ENCODE results near the gene CNTN2.

Gene CNTN2

DNA sequence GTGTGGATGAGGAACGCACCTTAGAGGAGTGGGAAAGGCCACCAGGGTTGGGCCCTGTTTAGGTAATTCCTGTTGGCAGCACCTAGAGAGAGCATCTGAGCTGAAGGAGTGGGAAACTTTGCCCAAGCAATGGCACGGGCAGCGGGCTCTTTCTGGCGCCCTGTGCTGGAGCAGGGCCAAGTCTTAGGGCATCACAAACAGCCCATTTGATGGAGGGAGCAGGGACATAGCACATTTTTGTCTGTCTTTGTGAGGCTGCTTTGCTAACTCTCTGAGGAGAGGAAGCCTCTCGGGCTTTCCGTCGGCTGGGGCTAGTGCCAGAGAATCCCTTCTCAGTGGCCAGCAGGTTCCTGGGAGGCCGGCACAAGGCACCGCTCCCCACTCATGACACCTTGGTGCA, 22.5 kb upstream of the CNTN2 start:
- DNase-seq = no peak

GRCh38 chr1:205024679-205025078, 18.3 kb upstream of the CNTN2 start:
- no peak for DNase-seq

- DNase-seq = peak; percentile 7
Observed at GRCh38 chr1:205025239-205025638, 17.8 kb upstream of the CNTN2 start.

GRCh38 chr1:205026181-205026580, 16.8 kb upstream of the CNTN2 start:
- peak; percentile 80 for DNase-seq

GRCh38 chr1:205028390-205028789, 14.6 kb upstream of the CNTN2 start:
- no peak for DNase-seq

DNA sequence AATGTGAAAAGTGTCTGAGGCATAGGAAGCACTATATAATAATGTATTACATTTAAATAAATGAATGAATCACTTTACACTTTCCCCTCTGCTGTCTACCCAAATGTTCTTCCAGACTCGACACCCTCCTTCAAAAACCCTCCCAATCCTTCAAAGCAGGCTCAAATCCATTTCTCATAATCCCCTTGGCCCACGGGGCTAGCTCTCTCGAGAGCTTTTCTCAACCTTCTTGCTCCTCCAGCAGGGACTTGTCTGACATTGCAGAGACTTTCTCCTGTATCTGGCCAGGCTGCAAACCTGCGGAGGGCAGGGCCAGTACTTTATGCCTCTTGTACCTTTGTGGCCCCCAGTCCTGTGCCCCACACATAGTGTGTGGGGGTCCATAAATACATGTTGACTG, 14.1 kb upstream of the CNTN2 start:
- peak; percentile 37 for DNase-seq

DNA sequence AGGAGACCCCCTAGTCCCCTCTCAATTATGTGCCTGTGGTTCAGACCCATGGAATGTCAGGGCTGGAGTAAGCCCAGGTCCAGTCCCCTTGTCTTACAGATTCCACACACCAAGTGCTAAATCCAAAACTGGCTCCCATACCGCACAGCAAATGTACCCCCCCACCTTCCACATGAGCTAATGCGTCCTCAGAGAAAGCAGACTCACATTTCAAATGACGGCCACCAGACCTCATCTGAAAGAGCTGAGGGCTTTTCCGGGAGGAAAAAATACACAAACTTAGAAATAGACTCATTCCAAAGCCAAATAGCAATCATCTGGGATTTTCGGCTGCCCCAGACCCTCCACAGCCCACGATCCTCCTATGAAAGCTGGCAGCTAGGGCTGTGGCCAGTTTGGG, 12.8 kb upstream of the CNTN2 start:
- peak; percentile 71 for DNase-seq

DNA sequence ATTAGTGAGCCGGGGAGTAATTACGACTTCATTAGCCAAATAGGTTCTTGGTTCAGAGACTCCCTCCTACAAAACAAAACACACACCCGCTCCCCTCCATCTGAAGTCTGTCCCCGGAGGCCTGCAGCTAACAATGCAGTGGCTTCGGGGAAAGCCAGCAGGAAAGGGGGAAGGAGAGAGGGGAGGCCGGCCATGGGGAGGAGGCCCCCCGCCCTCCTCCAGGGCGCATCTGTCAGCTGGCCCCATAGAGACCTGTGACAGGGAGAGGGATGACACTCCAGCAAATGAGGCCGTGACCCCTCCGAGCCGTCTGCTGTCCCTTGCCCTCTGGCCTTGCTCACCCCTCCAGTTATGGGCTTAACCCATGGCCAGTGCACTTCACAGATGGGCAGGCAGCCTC, 12.1 kb upstream of the CNTN2 start:
- DNase-seq = peak; percentile 87

DNA sequence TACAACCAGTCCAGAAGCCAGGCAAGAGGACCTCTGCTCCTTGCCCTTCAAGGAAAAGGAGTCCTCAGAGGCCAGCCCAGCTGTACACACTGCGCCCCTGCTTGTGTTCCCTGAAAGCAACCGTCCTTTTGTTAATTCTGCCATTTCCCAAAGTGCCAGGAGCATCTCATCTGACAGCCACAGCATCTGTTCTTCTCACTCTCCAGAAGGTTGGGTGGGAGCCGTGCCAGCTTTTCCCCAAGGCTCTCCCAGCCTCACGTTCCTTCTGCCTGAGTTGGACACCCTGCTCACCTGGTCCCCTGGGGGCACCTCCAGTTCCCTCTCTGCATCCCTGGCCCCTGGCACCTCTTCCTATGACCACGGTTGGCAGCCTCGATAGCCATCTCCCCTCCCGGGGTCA, 10.5 kb upstream of the CNTN2 start:
- peak; percentile 19 for DNase-seq

- no peak for DNase-seq
Observed at GRCh38 chr1:205037539-205037938, 5.5 kb upstream of the CNTN2 start.

GRCh38 chr1:205038132-205038786, 4.8 kb upstream of the CNTN2 start:
- DNase-seq = no peak

DNA sequence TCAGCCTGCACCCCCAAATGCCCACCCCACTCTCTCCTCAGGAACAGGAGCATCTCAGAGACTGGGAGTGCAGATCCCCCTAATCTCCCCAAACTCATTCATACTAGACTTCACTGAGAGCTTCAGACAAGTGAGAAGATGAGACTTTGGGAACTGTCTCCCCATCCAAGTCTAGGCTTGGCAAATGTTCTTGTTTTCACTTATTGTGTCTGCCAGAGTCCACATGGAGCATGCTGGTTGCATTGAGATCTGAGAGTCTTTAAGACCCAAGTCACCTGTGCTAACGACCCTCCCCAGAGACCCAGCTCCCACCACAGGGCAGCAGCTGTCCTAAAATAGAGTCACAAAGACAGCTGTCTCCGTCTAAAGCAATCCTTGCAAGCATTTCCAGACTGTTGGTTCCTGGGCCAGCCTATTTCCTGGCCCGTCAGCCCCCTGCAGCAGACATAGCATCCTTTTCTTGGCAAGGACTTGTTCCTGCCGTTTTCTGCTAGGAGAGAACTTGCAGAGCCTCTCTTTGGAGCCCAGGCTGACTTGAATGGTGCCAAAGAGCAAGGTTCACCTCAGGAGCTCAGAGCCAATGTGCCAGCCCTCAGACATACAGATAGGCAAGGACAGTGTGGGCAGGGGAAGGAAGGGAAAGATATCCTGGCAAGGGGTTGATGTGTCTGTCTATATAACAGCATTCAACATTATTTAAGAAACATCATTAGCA, 1.9 kb upstream of the CNTN2 start:
- no peak for DNase-seq

DNA sequence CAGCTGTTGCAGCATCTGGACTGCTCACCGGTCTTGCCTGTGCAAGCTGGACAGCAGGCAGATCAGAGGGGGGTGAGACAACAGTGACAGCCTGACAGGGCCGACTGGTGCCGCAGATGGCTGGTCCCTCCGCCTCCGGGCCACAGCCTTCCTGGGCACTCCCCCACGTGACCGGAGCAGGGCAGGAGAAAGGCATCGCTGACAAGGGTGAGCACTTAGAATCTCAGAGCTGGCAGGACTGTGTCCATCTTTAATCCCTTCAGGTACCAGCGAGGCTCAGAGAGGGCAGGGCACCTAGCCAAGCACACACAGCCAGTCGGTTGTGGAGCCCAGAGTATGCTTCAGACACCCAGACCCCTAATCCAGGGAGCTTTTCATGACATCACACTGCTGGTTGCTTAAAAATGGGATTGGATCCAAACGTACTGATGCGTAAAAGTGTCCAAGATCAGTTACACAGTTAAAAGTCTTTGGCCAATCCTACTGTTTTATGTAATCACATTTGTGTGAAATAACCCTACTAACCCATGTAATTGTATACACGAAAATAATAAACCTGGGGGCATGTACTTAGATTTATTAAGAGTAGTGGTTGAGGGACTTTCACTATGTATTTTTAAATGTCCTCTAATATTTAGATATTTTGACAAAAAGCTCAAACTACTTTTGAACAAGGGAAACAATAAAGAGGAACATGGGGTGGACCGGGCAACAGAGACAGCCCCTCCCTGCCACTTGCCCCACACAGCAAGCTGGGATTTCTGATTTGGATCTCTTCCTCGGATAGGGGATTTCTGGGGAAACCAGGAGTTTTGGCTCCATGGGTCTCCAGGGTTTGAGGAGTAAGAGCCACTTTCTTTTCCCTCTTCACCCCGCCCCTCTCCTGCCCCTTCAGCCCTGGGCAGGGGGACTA, 758 bp upstream of the CNTN2 start:
- peak; percentile 64 for DNase-seq

DNA sequence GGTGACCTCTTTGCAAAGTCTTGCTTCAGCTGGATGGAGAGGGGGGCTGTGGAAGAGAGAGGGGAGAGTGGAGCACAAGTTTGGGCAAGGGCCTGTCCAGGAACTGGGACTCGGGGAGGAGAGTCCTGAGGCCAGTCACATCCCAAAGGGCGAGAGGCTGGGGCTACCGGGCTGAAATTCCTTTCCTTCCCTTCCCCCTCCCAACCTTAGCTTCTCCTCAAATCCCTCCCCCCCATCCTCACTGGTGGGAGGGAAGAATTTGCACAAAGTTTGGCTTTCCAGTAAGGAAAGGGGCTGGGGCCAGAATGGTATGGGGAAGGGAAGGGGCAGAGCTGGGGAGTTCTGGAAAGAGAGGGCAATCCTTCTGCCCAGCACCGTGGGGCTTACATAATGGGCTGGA, 854 bp downstream of the CNTN2 start:
- DNase-seq = peak; percentile 20

- DNase-seq = peak; percentile 24
Observed at GRCh38 chr1:205044741-205045140, 1.7 kb downstream of the CNTN2 start.

DNA sequence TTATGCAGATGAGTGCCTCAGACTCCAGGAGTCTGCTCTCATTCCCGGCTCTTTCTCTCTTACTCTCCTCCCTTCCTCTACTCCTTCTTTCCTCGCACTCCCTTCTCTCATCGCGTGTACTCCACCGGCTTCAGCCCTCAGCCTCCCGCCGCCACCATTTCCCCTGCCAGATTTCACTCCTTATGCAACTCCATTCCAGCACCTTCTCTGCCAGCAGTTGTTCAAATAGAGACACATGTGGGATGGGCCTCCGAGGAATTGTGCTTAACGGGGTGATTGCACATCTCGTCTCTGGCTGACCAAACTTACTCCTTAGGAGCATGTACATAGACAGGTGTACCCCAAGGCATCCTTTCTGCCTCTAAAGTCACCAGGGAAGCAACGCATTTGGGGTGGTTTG, 2.1 kb downstream of the CNTN2 start:
- no peak for DNase-seq

- peak; percentile 54 for DNase-seq
Observed at GRCh38 chr1:205046870-205047269, 3.9 kb downstream of the CNTN2 start.

- DNase-seq = no peak
Observed at GRCh38 chr1:205047764-205048231, 4.8 kb downstream of the CNTN2 start.

DNA sequence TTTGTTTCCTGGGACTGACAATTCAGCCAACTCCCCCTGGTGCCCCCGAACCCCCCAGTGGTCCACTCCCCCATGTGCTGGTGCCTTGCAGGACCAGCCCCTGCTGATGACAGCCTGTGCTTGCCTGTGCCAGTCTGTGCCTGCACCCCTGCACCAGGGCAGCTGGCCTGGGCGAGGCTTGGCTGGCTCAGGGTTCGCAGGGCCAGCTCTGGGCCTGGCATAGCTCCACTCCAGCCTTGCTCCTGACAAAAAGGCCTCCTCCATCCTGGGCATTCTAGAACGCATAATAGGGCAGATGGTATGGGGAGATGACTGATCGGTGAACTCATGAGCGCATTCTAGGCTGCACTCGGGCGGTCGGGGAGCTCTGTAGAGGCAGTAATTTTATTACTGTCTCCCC, 5.4 kb downstream of the CNTN2 start:
- DNase-seq = peak; percentile 27

- no peak for DNase-seq
Observed at GRCh38 chr1:205049479-205049878, 6.5 kb downstream of the CNTN2 start.

GRCh38 chr1:205052690-205053089, 9.7 kb downstream of the CNTN2 start:
- DNase-seq = peak; percentile 63

DNA sequence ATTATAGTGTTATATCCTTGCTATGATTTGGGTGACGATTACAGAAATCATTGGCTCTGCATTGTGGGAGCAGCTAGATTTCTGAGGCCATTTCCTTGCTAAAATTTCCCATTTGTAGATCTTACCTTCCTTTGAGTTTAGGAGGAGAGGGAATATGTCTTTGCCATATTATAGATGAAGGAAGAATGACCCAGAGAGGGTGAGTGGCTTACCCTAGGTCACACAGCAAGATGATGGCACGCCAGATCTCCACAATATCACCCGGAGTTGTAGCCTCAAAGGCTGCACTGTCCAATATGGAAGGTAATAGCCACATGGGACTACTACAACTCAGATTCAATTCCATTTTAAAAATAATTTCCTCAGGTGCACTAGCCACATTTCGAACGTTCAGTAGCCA, 10.3 kb downstream of the CNTN2 start:
- no peak for DNase-seq

DNA sequence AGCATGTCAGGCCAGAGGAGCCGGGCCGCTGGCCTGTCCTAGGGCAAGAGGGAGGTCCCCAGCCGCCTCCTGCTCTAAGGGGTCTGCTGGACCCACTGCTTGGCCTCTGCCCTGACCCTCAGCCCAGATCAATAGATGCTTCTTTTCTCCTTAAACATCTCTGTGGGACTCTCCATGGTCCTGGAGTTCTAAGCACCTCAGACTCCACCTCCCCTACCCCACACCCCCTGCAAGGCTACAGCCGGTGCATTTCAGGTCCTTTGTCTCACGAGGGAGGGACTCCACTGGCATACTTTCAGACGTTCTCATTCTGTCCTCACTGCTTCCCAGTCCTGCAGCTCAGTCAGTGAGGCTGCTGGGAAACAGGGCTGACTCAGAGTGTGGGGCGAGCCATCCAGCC, 11.0 kb downstream of the CNTN2 start:
- DNase-seq = no peak

GRCh38 chr1:205056188-205056611, 13.2 kb downstream of the CNTN2 start:
- peak; percentile 89 for DNase-seq

Data from eye (tissue), 1 donor.